GM12878 (cell line): ENCODE measurements around the gene CREB5. TPM values are rescaled to one million over a fixed set of nuclear protein-coding genes. Genes with fewer than 3 reads are reported as not detected.

Experiments used
- ATAC-seq: fragments of 200-7000 bp; cut with Tn5 transposase; 3 replicates; pipeline ENCODE4 v1.9.1; 2020; ENCODE audit warnings: mild to moderate bottlenecking, moderate library complexity
- BruUV-seq: library from RNA; stranded (reverse); fragments of 400-500 nt; replicated peaks from 2 replicates; lab custom pipeline; 2021; lab: Mats Ljungman, UMichigan
- CTCF ChIA-PET: fragments of 300-600 bp; sonication (Branson Sonifier 250); formaldehyde crosslinking; extraction: SDS; loops from one replicate; lab custom pipeline; 2021; ENCODE audit warnings: inconsistent platforms; lab: Yijun Ruan, JAX
- POLR2A ChIA-PET: fragments of 350-600 bp; formaldehyde crosslinking; extraction: SDS; loops from one replicate; lab custom pipeline; 2021; ENCODE audit warnings: inconsistent platforms; lab: Charles Lee
- RAD21 ChIA-PET: fragments of 300-600 bp; sonication (Branson Sonifier 250); formaldehyde crosslinking; loops from one replicate; lab custom pipeline; 2023; ENCODE audit warnings: antibody characterized with exemption; ENCODE audit not compliant: unreplicated experiment; lab: Charles Lee
- SMC1A ChIA-PET: fragments of 300-600 bp; sonication (Branson Sonifier 250); formaldehyde crosslinking; loops from one replicate; lab custom pipeline; 2023; ENCODE audit not compliant: unreplicated experiment, uncharacterized antibody; lab: Charles Lee
- DNase-seq: peaks from one replicate; pipeline ENCODE4 v3.0.0-alpha.2; 2011; ENCODE audit warnings: low read depth, low spot score
- FAIRE-seq: peaks from 3 replicates; lab custom pipeline; 2011; peaks lifted over from hg19 to GRCh38; lab: Jason Lieb, UNC
- H2AFZ ChIP-seq: 2 replicates; pipeline ENCODE4 v1.6.0; 2011; ENCODE audit warnings: low read depth, low read length, control low read depth; ENCODE audit not compliant: control insufficient read depth
- H3K27ac ChIP-seq: 2 replicates; pipeline ENCODE4 v1.5.1; 2011; ENCODE audit warnings: control low read depth; ENCODE audit not compliant: control insufficient read depth, insufficient read depth
- H3K27me3 ChIP-seq, 2 experiments: replicated peaks in 1 of 2; 2 replicates each; pipeline versions ENCODE4 v1.6.0 to v1.6.1; 2011; ENCODE audit warnings: low read length in 1 of 2; ENCODE audit not compliant: control insufficient read depth in 2 of 2, insufficient read depth in 2 of 2
- H3K36me3 ChIP-seq, 2 experiments: 2 replicates each; pipeline ENCODE4 v1.5.1; 2011; ENCODE audit warnings: low read length in 1 of 2; ENCODE audit not compliant: control insufficient read depth in 2 of 2, insufficient read depth in 2 of 2
- H3K4me1 ChIP-seq: 2 replicates; pipeline ENCODE4 v1.6.1; 2011; ENCODE audit warnings: mild to moderate bottlenecking, low read length, moderate library complexity, mixed read lengths; ENCODE audit not compliant: control insufficient read depth, insufficient read depth
- H3K4me2 ChIP-seq: 2 replicates; pipeline ENCODE4 v1.6.0; 2011; ENCODE audit warnings: control low read depth; ENCODE audit not compliant: control insufficient read depth, insufficient read depth
- H3K4me3 ChIP-seq: fragments of 200-600 bp; sonication (generic); 2 replicates; pipeline ENCODE4 v1.5.1; 2016
- H3K79me2 ChIP-seq: 2 replicates; pipeline ENCODE4 v1.6.0; 2011; ENCODE audit warnings: low read length; ENCODE audit not compliant: control insufficient read depth, insufficient read depth
- H3K9ac ChIP-seq: 2 replicates; pipeline ENCODE4 v1.8.0; 2011; ENCODE audit warnings: low read length, control low read depth, mixed read lengths; ENCODE audit not compliant: control insufficient read depth, insufficient read depth
- H3K9me3 ChIP-seq: replicated peaks from 3 replicates; pipeline ENCODE4 v1.5.1; 2011; ENCODE audit warnings: mild to moderate bottlenecking, low read length; ENCODE audit not compliant: control insufficient read depth, insufficient read depth
- H4K20me1 ChIP-seq: 2 replicates; pipeline ENCODE4 v1.6.0; 2011; ENCODE audit not compliant: control insufficient read depth, insufficient read depth
- ASH2L ChIP-seq: fragments of 300-600, 200-600 bp; sonication (generic); IDR thresholded peaks from 2 replicates; pipeline ENCODE4 v1.6.1; 2017; ENCODE audit warnings: low read depth, mild to moderate bottlenecking, borderline replicate concordance
- CREB1 ChIP-seq: IDR thresholded peaks from 2 replicates; pipeline ENCODE4 v1.6.1; 2012; ENCODE audit warnings: low read depth, mild to moderate bottlenecking, inconsistent platforms
- ETV6 ChIP-seq, 2 experiments: fragments of 450-650 bp in 1 of 2; IDR thresholded peaks in 1 of 2; conservative IDR thresholded peaks in 1 of 2; 2 replicates each; pipeline ENCODE4 v1.6.1; 2014; ENCODE audit warnings: antibody characterized with exemption in 1 of 2, borderline replicate concordance in 1 of 2, low read depth in 1 of 2, mild to moderate bottlenecking in 1 of 2, moderate library complexity in 1 of 2
- KDM1A ChIP-seq: fragments of 200-600 bp; sonication (generic); IDR thresholded peaks from 2 replicates; pipeline ENCODE4 v1.6.1; 2016; ENCODE audit warnings: borderline replicate concordance
- KLF5 ChIP-seq: fragments of 450-650 bp; IDR thresholded peaks from 2 replicates; pipeline ENCODE4 v1.6.1; 2014; ENCODE audit warnings: mild to moderate bottlenecking; ENCODE audit not compliant: partially characterized antibody
- NBN ChIP-seq: fragments of 450-650 bp; IDR thresholded peaks from 2 replicates; pipeline ENCODE4 v1.6.1; 2016
- NFYA ChIP-seq: IDR thresholded peaks from 2 replicates; pipeline ENCODE4 v1.6.1; 2011; ENCODE audit warnings: low read depth, mild to moderate bottlenecking, low read length, improper control_type of control experiment, borderline replicate concordance
- NR2F1 ChIP-seq: fragments of 450-650 bp; conservative IDR thresholded peaks from 2 replicates; pipeline ENCODE4 v1.6.1; 2017; ENCODE audit warnings: mild to moderate bottlenecking
- SIN3A ChIP-seq: IDR thresholded peaks from 2 replicates; pipeline ENCODE4 v1.6.1; 2012; ENCODE audit warnings: low read depth, low read length, improper control_type of control experiment
- SMAD1 ChIP-seq: fragments of 450-650 bp; IDR thresholded peaks from 2 replicates; pipeline ENCODE4 v1.6.1; 2018; ENCODE audit warnings: mild to moderate bottlenecking, low read depth; ENCODE audit not compliant: partially characterized antibody
- STAT3 ChIP-seq: IDR thresholded peaks from 2 replicates; pipeline ENCODE4 v1.6.1; 2011; ENCODE audit warnings: low read depth, low read length, improper control_type of control experiment
- YBX1 ChIP-seq: fragments of 450-650 bp; IDR thresholded peaks from 2 replicates; pipeline ENCODE4 v1.6.1; 2016; ENCODE audit warnings: antibody characterized with exemption
- ZNF384 ChIP-seq: IDR thresholded peaks from 2 replicates; pipeline ENCODE4 v1.6.1; 2012; ENCODE audit warnings: low read depth, mild to moderate bottlenecking, low read length, improper control_type of control experiment, borderline replicate concordance
- ZNF622 ChIP-seq: fragments of 450-650 bp; IDR thresholded peaks from 2 replicates; pipeline ENCODE4 v1.6.1; 2017; ENCODE audit warnings: mild to moderate bottlenecking, inconsistent platforms
- WGBS: methylation state at CpG from one replicate; pipeline ENCODE4 v1.1.6; 2016; ENCODE audit warnings: low lambda C conversion rate; ENCODE audit not compliant: insufficient replicate concordance, insufficient coverage; ENCODE audit errors: missing lambda C conversion rate; 5-methylcytosine and 5-hydroxymethylcytosine counted together
- in situ Hi-C: fragments of 300-500 bp; cut with MboI; formaldehyde crosslinking; loops from 9 replicates; pipeline ENCODE4 v1.14.3; 2018; ENCODE audit warnings: mixed read lengths
- intact Hi-C: fragments of 100-400 bp; cut with micrococcal nuclease; formaldehyde crosslinking; loops from one replicate; pipeline ENCODE4 v1.14.2; 2022; ENCODE audit not compliant: unreplicated experiment
- polyA plus RNA-seq, 11 experiments: library from polyadenylated mRNA; depleted of rRNA in 4 of 11; unstranded in 6 of 11; stranded (reverse) in 5 of 11; fragments of >200 nt; fragmentation: Nextera tagmentation in 4 of 11; fragmentation: Illumina TruSeq in 1 of 11; extraction: Ambion mirVana in 4 of 11; extraction: Trizol in 1 of 11; gene quantifications; 1 replicate in 1 of 11; 2 replicates in 10 of 11; pipeline versions ENCODE4 v1.2.1 to v1.2.3, GENCODE V29; 2011 to 2016; ENCODE audit warnings: inconsistent platforms in 2 of 11, missing spikeins in 2 of 11, low read depth in 1 of 11
- total RNA-seq, 4 experiments: library from RNA; depleted of rRNA in 3 of 4; stranded (reverse); fragments of >200 nt in 3 of 4; fragmentation: Illumina TruSeq in 1 of 4; extraction: Trizol in 1 of 4; gene quantifications; 2 replicates each; pipeline versions ENCODE4 v1.2.1 to v1.2.3, GENCODE V29; 2013 to 2021
- TF ChIP-seq, protein P1 (sequence below): fragments of 150-350 bp; IDR thresholded peaks from 2 replicates; pipeline ENCODE4 v1.6.1; 2016; ENCODE audit warnings: low read depth, low read length
- TF ChIP-seq, protein P2 (sequence below): IDR thresholded peaks from 2 replicates; pipeline ENCODE4 v1.6.1; 2011; ENCODE audit warnings: mild to moderate bottlenecking, low read depth, low read length, moderate library complexity; ENCODE audit not compliant: insufficient replicate concordance
- TF ChIP-seq, protein P3 (sequence below), 3 experiments: IDR thresholded peaks in 2 of 3; conservative IDR thresholded peaks in 1 of 3; 2 replicates each; pipeline ENCODE4 v1.5.1; 2011; ENCODE audit warnings: low read depth in 3 of 3, low read length in 3 of 3, mild to moderate bottlenecking in 3 of 3, control low read depth in 2 of 3, moderate library complexity in 2 of 3, inconsistent platforms in 1 of 3, mixed read lengths in 1 of 3; ENCODE audit not compliant: control insufficient read depth in 2 of 3, insufficient read depth in 1 of 3; ENCODE audit errors: extremely low read depth in 1 of 3

Gene CREB5
- total and polyA plus RNA-seq, 10 of the 15 experiments (the other 5 are each of a cell fraction or from before 2014, with no cell fraction given) = 12.9 to 74.1 (median 53.0) TPM

DNA sequence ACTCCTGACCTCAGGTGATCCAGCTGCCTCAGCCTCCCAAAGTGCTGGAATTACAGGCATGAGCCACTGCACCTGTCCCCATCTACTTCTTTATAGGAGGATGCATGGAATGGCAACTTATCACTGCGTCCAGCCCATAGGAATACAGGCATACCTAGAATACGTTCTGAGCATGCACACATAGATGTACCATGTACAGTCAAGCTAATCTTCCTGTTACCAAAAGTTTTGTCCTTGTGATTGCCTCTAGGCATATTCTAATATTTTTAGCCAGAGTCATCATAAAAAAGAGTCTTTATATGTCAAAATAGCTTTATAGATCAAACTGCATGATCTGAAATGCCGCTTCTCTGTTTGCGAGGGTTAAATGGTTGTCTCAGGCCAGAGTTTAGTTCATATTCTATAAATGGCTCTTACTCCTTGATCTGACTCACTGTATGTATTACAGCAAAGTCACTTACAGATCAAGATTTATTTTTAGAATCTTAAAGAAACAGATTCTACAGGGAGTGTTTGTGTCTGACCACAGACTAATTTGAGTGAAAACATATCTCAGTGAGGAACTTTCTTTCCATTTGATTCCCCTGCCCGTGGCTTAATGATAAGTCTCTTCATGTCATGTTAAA lies 210.9 kb downstream of the CREB5 start:
- ChIA-PET CTCF (interaction anchor here (0.7 to 3.0 kb wide), 16 partner anchors 11 to 262 kb away, joined by 3 to 22 read pairs (median 4); partner anchors contain the start of gene CREB5), POLR2A (interaction anchor here (0.6 to 3.0 kb wide), 5 partner anchors 48 to 209 kb away, joined by 3 to 28 read pairs (median 3); no protein-coding TSS in a partner anchor), SMC1A (interaction anchor here (0.7 to 3.0 kb wide), 16 partner anchors 10 to 259 kb away, joined by 3 to 81 read pairs (median 4); partner anchors contain the start of gene CREB5), RAD21 (interaction anchor here (0.8 to 3.0 kb wide), 14 partner anchors 11 to 260 kb away, joined by 3 to 73 read pairs (median 6); partner anchors contain the start of gene CREB5)
- no peaks in the 10 kb centered on the region; a peak in 1 of 4 replicates for H3K36me3 ChIP-seq
- in situ Hi-C loops = loop anchor here (5.0 to 10.0 kb wide), 2 partner anchors 146 to 228 kb away; no protein-coding TSS in a partner anchor
- no peak for FAIRE-seq
- no peak for DNase-seq
- intact Hi-C loops = loop anchor here (5.0 kb wide), 1 partner anchor 229 kb away; no protein-coding TSS in a partner anchor
- no TSS peak for BruUV-seq
- no peaks in the 10 kb centered on the region for H3K9me3 ChIP-seq
- H3K27ac ChIP-seq = peak overlapping the region; percentile 27
- H3K27me3 ChIP-seq = no peaks in the 10 kb centered on the region
- no peak overlapping the region for H3K9ac ChIP-seq
- peak; percentile 54 for ATAC-seq
- H3K4me3 ChIP-seq = no peak overlapping the region
- no peak overlapping the region for H3K4me2 ChIP-seq
- no peak overlapping the region; the same call in 1 of the 2 replicates for H2AFZ ChIP-seq
- H4K20me1 ChIP-seq = no peaks in the 10 kb centered on the region
- 59% methylated on average over 5 of the region's 5 CpGs for WGBS
- H3K4me1 ChIP-seq = peaks cover 3% of the 10 kb centered on the region; the same call in 1 of the 2 replicates
- no peaks in the 10 kb centered on the region for H3K79me2 ChIP-seq
- TF ChIP-seq YBX1 = no peak
- TF ChIP-seq KLF5 = no peak
- 0 out of 2 replicates have a peak, but pooled peaks have one; percentile 29 for TF ChIP-seq CREB1
- TF ChIP-seq SIN3A = no peak
- 0 out of 4 replicates have a peak, but pooled peaks of 1 of the 2 experiments have one; percentile 30 for TF ChIP-seq ETV6 (conservative IDR thresholded peaks at IDR 0.05 in 1 of 2, IDR thresholded peaks at IDR 0.05 in 1 of 2; ENCODE audit: borderline replicate concordance in 1 of 2, low read depth in 1 of 2)
- TF ChIP-seq NBN = no peak
- no peak for TF ChIP-seq SMAD1
- TF ChIP-seq ASH2L = no peak
- TF ChIP-seq ZNF384 = no peak
- no peak for TF ChIP-seq NFYA
- TF ChIP-seq, protein P1, sequence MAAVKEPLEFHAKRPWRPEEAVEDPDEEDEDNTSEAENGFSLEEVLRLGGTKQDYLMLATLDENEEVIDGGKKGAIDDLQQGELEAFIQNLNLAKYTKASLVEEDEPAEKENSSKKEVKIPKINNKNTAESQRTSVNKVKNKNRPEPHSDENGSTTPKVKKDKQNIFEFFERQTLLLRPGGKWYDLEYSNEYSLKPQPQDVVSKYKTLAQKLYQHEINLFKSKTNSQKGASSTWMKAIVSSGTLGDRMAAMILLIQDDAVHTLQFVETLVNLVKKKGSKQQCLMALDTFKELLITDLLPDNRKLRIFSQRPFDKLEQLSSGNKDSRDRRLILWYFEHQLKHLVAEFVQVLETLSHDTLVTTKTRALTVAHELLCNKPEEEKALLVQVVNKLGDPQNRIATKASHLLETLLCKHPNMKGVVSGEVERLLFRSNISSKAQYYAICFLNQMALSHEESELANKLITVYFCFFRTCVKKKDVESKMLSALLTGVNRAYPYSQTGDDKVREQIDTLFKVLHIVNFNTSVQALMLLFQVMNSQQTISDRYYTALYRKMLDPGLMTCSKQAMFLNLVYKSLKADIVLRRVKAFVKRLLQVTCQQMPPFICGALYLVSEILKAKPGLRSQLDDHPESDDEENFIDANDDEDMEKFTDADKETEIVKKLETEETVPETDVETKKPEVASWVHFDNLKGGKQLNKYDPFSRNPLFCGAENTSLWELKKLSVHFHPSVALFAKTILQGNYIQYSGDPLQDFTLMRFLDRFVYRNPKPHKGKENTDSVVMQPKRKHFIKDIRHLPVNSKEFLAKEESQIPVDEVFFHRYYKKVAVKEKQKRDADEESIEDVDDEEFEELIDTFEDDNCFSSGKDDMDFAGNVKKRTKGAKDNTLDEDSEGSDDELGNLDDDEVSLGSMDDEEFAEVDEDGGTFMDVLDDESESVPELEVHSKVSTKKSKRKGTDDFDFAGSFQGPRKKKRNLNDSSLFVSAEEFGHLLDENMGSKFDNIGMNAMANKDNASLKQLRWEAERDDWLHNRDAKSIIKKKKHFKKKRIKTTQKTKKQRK = no peak
- no peak for TF ChIP-seq ZNF622
- TF ChIP-seq, protein P2, sequence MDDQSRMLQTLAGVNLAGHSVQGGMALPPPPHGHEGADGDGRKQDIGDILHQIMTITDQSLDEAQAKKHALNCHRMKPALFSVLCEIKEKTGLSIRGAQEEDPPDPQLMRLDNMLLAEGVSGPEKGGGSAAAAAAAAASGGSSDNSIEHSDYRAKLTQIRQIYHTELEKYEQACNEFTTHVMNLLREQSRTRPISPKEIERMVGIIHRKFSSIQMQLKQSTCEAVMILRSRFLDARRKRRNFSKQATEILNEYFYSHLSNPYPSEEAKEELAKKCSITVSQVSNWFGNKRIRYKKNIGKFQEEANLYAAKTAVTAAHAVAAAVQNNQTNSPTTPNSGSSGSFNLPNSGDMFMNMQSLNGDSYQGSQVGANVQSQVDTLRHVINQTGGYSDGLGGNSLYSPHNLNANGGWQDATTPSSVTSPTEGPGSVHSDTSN = no peak
- TF ChIP-seq, protein P3, sequence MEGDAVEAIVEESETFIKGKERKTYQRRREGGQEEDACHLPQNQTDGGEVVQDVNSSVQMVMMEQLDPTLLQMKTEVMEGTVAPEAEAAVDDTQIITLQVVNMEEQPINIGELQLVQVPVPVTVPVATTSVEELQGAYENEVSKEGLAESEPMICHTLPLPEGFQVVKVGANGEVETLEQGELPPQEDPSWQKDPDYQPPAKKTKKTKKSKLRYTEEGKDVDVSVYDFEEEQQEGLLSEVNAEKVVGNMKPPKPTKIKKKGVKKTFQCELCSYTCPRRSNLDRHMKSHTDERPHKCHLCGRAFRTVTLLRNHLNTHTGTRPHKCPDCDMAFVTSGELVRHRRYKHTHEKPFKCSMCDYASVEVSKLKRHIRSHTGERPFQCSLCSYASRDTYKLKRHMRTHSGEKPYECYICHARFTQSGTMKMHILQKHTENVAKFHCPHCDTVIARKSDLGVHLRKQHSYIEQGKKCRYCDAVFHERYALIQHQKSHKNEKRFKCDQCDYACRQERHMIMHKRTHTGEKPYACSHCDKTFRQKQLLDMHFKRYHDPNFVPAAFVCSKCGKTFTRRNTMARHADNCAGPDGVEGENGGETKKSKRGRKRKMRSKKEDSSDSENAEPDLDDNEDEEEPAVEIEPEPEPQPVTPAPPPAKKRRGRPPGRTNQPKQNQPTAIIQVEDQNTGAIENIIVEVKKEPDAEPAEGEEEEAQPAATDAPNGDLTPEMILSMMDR (IDR thresholded peaks at IDR 0.05 in 2 of 3, conservative IDR thresholded peaks at IDR 0.05 in 1 of 3; ENCODE audit: control insufficient read depth in 2 of 3, extremely low read depth in 1 of 3, insufficient read depth in 1 of 3, low read depth in 3 of 3, low read length in 3 of 3) = no peak
- no peak for TF ChIP-seq STAT3
- TF ChIP-seq KDM1A = no peak
- TF ChIP-seq NR2F1 = no peak
